ENCODE data around the gene TPH2.

Gene TPH2

GRCh38 chr12:71938728-71939385 is at the start of gene TPH2:
Gene TPH2 (plus strand): TSS chr12:71938845. CDS start chr12:71938987, 142 bp downstream.
- Histone ChIP-seq H3K36me3 (ENCODE audit: insufficient read depth, low read length) (no peaks in the 10 kb centered on the region), H3K4me3 (ENCODE audit: low read depth in 1 of 2, low read length in 2 of 2) (no peak within 1 kb of the TSS), H3K9me3 (ENCODE audit: low read length) (no peaks in the 10 kb centered on the region), H3K27me3 (ENCODE audit: control insufficient read depth in 1 of 2, insufficient read depth in 2 of 2, low read length in 2 of 2) (peaks cover 0 to 4% of the 10 kb centered on the region in 2 donors), H3K27ac (ENCODE audit: low read depth, low read length) (no peak within 1 kb of the TSS), H3K4me1 (ENCODE audit: insufficient read depth, low read length) (no peaks in the 10 kb centered on the region), H3K9ac (ENCODE audit: low read length) (no peak within 1 kb of the TSS)

GRCh38 chr12:71890475-71890874 is 48.2 kb upstream of the TPH2 start:
- Histone ChIP-seq H3K9ac (ENCODE audit: low read length) (no peak overlapping the region), H3K9me3 (ENCODE audit: low read length) (no peaks in the 10 kb centered on the region), H3K27me3 (ENCODE audit: control insufficient read depth in 1 of 2, insufficient read depth in 2 of 2, low read length in 2 of 2) (no peaks in the 10 kb centered on the region), H3K36me3 (ENCODE audit: insufficient read depth, low read length) (peaks cover 12% of the 10 kb centered on the region), H3K4me1 (ENCODE audit: insufficient read depth, low read length) (no peaks in the 10 kb centered on the region), H3K27ac (ENCODE audit: low read depth, low read length) (no peak overlapping the region), H3K4me3 (ENCODE audit: low read depth in 1 of 2, low read length in 2 of 2) (no peak overlapping the region)

GRCh38 chr12:71892059-71892458 is 46.6 kb upstream of the TPH2 start:
- Histone ChIP-seq H3K9ac (ENCODE audit: low read length) (no peak overlapping the region), H3K36me3 (ENCODE audit: insufficient read depth, low read length) (peaks cover 22% of the 10 kb centered on the region), H3K4me1 (ENCODE audit: insufficient read depth, low read length) (no peaks in the 10 kb centered on the region), H3K4me3 (ENCODE audit: low read depth in 1 of 2, low read length in 2 of 2) (no peak overlapping the region), H3K9me3 (ENCODE audit: low read length) (no peaks in the 10 kb centered on the region), H3K27ac (ENCODE audit: low read depth, low read length) (no peak overlapping the region), H3K27me3 (ENCODE audit: control insufficient read depth in 1 of 2, insufficient read depth in 2 of 2, low read length in 2 of 2) (no peaks in the 10 kb centered on the region)

DNA sequence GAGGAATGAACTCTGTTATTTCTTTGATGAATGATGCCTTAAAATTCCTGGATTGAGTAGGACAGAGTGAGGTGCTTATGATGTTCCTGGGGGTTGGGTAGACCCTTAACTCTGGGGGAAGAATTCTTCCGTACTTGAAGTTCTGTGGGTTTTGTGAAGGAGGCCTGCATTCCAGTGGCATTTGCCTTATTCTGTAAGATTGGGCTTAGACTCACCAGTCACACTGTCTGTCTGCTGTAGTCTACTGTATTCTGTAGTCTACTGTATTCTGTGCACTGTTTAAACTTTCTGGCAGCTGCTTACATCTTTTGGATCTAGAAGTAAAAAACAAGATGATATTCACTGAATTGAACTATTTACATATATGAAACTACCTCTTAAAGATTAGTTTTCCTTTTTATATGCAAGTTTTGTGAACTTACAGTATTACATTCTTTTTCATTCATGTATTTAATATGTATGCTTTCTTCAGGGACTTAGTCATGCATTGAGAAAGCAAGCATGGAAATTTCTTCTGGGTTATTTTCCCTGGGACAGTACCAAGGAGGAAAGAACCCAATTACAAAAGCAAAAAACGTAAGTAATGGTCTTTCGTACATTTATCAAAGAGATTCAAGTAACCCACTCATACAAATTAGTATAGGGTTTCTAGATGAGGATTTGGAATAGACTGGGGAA is 42.3 kb upstream of the TPH2 start:
- H3K4me1 ChIP-seq (ENCODE audit: insufficient read depth, low read length): no peaks in the 10 kb centered on the region
- no peak overlapping the region for H3K9ac ChIP-seq (ENCODE audit: low read length)
- H3K27ac ChIP-seq (ENCODE audit: low read depth, low read length): no peak overlapping the region
- peaks cover 36% of the 10 kb centered on the region for H3K36me3 ChIP-seq (ENCODE audit: insufficient read depth, low read length)
- no peaks in the 10 kb centered on the region for H3K27me3 ChIP-seq (ENCODE audit: control insufficient read depth in 1 of 2, insufficient read depth in 2 of 2, low read length in 2 of 2)
- no peaks in the 10 kb centered on the region for H3K9me3 ChIP-seq (ENCODE audit: low read length)
- no peak overlapping the region for H3K4me3 ChIP-seq (ENCODE audit: low read depth in 1 of 2, low read length in 2 of 2)

DNA sequence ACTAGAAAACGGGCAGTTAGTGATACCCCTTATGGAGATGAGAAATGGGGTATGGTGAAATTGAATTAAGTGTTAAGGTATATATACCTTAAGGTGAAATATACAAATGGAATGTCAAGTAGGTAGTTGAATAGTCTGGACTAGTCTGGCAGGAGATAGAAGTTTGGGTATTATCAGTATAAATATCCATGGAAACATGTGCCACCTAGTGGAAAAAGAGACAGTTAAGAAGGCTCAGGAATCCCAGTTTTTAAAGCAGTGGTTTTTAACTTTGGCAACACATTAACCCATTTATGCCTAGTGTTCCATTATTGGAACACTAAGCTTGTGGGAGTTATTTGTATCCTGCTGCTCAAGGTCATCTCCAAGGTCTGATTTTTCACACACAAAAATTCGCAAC is 38.6 kb upstream of the TPH2 start:
- H3K9me3 ChIP-seq (ENCODE audit: low read length): no peaks in the 10 kb centered on the region
- H3K36me3 ChIP-seq (ENCODE audit: insufficient read depth, low read length): peaks cover 45% of the 10 kb centered on the region
- no peak overlapping the region for H3K9ac ChIP-seq (ENCODE audit: low read length)
- H3K27me3 ChIP-seq (ENCODE audit: control insufficient read depth in 1 of 2, insufficient read depth in 2 of 2, low read length in 2 of 2): no peaks in the 10 kb centered on the region
- no peaks in the 10 kb centered on the region for H3K4me1 ChIP-seq (ENCODE audit: insufficient read depth, low read length)
- no peak overlapping the region for H3K27ac ChIP-seq (ENCODE audit: low read depth, low read length)
- no peak overlapping the region for H3K4me3 ChIP-seq (ENCODE audit: low read depth in 1 of 2, low read length in 2 of 2)

- H3K9me3 ChIP-seq (ENCODE audit: low read length): no peaks in the 10 kb centered on the region
- no peaks in the 10 kb centered on the region for H3K27me3 ChIP-seq (ENCODE audit: control insufficient read depth in 1 of 2, insufficient read depth in 2 of 2, low read length in 2 of 2)
- H3K9ac ChIP-seq (ENCODE audit: low read length): no peak overlapping the region
- H3K4me3 ChIP-seq (ENCODE audit: low read depth in 1 of 2, low read length in 2 of 2): no peak overlapping the region
- H3K27ac ChIP-seq (ENCODE audit: low read depth, low read length): no peak overlapping the region
- no peaks in the 10 kb centered on the region for H3K4me1 ChIP-seq (ENCODE audit: insufficient read depth, low read length)
- H3K36me3 ChIP-seq (ENCODE audit: insufficient read depth, low read length): peaks cover 53% of the 10 kb centered on the region
Measured at GRCh38 chr12:71904629-71905028, 34.0 kb upstream of the TPH2 start.

- Histone ChIP-seq H3K4me1 (ENCODE audit: insufficient read depth, low read length) (no peaks in the 10 kb centered on the region), H3K27ac (ENCODE audit: low read depth, low read length) (no peak overlapping the region), H3K27me3 (ENCODE audit: control insufficient read depth in 1 of 2, insufficient read depth in 2 of 2, low read length in 2 of 2) (peaks cover 0 to 3% of the 10 kb centered on the region in 2 donors), H3K9ac (ENCODE audit: low read length) (no peak overlapping the region), H3K4me3 (ENCODE audit: low read depth in 1 of 2, low read length in 2 of 2) (no peak overlapping the region), H3K36me3 (ENCODE audit: insufficient read depth, low read length) (no peaks in the 10 kb centered on the region), H3K9me3 (ENCODE audit: low read length) (no peaks in the 10 kb centered on the region)
Measured at GRCh38 chr12:71935594-71935993, 3.1 kb upstream of the TPH2 start.

DNA sequence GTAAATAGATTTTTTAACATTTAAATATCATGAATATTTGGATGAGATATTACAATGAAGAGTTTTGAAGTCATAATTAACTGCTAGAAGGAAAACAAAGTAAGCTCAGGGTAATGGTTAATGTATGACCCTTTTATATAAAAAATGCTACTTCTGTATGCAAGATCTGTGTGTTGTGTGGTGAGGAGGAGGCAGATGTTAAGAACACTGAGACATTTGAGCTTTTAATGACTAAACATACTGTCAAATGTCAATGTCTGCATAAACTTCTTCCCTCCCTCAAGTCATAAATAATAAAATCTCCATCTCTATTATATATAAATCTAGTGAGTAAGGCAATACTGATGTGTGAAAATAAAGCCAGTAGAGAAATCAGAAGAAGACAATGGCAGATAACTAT is 1.4 kb downstream of the TPH2 start:
- Histone ChIP-seq H3K36me3 (ENCODE audit: insufficient read depth, low read length) (no peaks in the 10 kb centered on the region), H3K4me1 (ENCODE audit: insufficient read depth, low read length) (no peaks in the 10 kb centered on the region), H3K27me3 (ENCODE audit: control insufficient read depth in 1 of 2, insufficient read depth in 2 of 2, low read length in 2 of 2) (peaks cover 0 to 4% of the 10 kb centered on the region in 2 donors), H3K27ac (ENCODE audit: low read depth, low read length) (no peak overlapping the region), H3K9ac (ENCODE audit: low read length) (no peak overlapping the region), H3K4me3 (ENCODE audit: low read depth in 1 of 2, low read length in 2 of 2) (no peak overlapping the region), H3K9me3 (ENCODE audit: low read length) (no peaks in the 10 kb centered on the region)

- no peak overlapping the region for H3K9ac ChIP-seq (ENCODE audit: low read length)
- H3K4me1 ChIP-seq (ENCODE audit: insufficient read depth, low read length): no peaks in the 10 kb centered on the region
- no peak overlapping the region for H3K4me3 ChIP-seq (ENCODE audit: low read depth in 1 of 2, low read length in 2 of 2)
- H3K27ac ChIP-seq (ENCODE audit: low read depth, low read length): no peak overlapping the region
- no peaks in the 10 kb centered on the region for H3K36me3 ChIP-seq (ENCODE audit: insufficient read depth, low read length)
- H3K27me3 ChIP-seq (ENCODE audit: control insufficient read depth in 1 of 2, insufficient read depth in 2 of 2, low read length in 2 of 2): peaks cover 0 to 4% of the 10 kb centered on the region in 2 donors
- no peaks in the 10 kb centered on the region for H3K9me3 ChIP-seq (ENCODE audit: low read length)
Measured at GRCh38 chr12:71941174-71941573, 2.5 kb downstream of the TPH2 start.

- Histone ChIP-seq H3K27me3 (ENCODE audit: control insufficient read depth in 1 of 2, insufficient read depth in 2 of 2, low read length in 2 of 2) (peaks cover 0 to 4% of the 10 kb centered on the region in 2 donors), H3K27ac (ENCODE audit: low read depth, low read length) (no peak overlapping the region), H3K36me3 (ENCODE audit: insufficient read depth, low read length) (no peaks in the 10 kb centered on the region), H3K4me3 (ENCODE audit: low read depth in 1 of 2, low read length in 2 of 2) (no peak overlapping the region), H3K9ac (ENCODE audit: low read length) (no peak overlapping the region), H3K9me3 (ENCODE audit: low read length) (no peaks in the 10 kb centered on the region), H3K4me1 (ENCODE audit: insufficient read depth, low read length) (no peaks in the 10 kb centered on the region)
Measured at GRCh38 chr12:71942259-71942658, 3.6 kb downstream of the TPH2 start.

GRCh38 chr12:71942703-71943102 is 4.1 kb downstream of the TPH2 start:
- Histone ChIP-seq H3K27me3 (ENCODE audit: control insufficient read depth in 1 of 2, insufficient read depth in 2 of 2, low read length in 2 of 2) (peaks cover 0 to 4% of the 10 kb centered on the region in 2 donors), H3K36me3 (ENCODE audit: insufficient read depth, low read length) (no peaks in the 10 kb centered on the region), H3K4me1 (ENCODE audit: insufficient read depth, low read length) (no peaks in the 10 kb centered on the region), H3K9me3 (ENCODE audit: low read length) (no peaks in the 10 kb centered on the region), H3K4me3 (ENCODE audit: low read depth in 1 of 2, low read length in 2 of 2) (no peak overlapping the region), H3K9ac (ENCODE audit: low read length) (no peak overlapping the region), H3K27ac (ENCODE audit: low read depth, low read length) (no peak overlapping the region)

- H3K4me3 ChIP-seq (ENCODE audit: low read depth in 1 of 2, low read length in 2 of 2): no peak overlapping the region
- H3K27ac ChIP-seq (ENCODE audit: low read depth, low read length): no peak overlapping the region
- H3K36me3 ChIP-seq (ENCODE audit: insufficient read depth, low read length): no peaks in the 10 kb centered on the region
- H3K27me3 ChIP-seq (ENCODE audit: control insufficient read depth in 1 of 2, insufficient read depth in 2 of 2, low read length in 2 of 2): peaks cover 0 to 4% of the 10 kb centered on the region in 2 donors
- no peak overlapping the region for H3K9ac ChIP-seq (ENCODE audit: low read length)
- no peaks in the 10 kb centered on the region for H3K4me1 ChIP-seq (ENCODE audit: insufficient read depth, low read length)
- no peaks in the 10 kb centered on the region for H3K9me3 ChIP-seq (ENCODE audit: low read length)
Measured at GRCh38 chr12:71945121-71945520, 6.5 kb downstream of the TPH2 start.
